C4-2B (cell line): ENCODE results near the gene TRIM39.
A peak's percentile ranks its signal among the peaks of the same experiment; 100 is the strongest.
"Not testable (repeated sequence)": the region's sequence is repeated elsewhere in the genome, so short reads cannot be mapped to it uniquely, and the experiment has no call there.

Source experiments
- H3K27ac ChIP-seq: fragments of 450-650 bp; 2 replicates; pipeline ENCODE4 v1.5.1; 2017
- ZFX ChIP-seq: fragments of 450-650 bp; IDR thresholded peaks from 2 replicates; pipeline ENCODE4 v1.6.1; 2017
- TF ChIP-seq, protein P1 (sequence below): fragments of 450-650 bp; conservative IDR thresholded peaks from 2 replicates; pipeline ENCODE4 v1.5.1; 2017; ENCODE audit warnings: mild to moderate bottlenecking

Gene TRIM39

DNA sequence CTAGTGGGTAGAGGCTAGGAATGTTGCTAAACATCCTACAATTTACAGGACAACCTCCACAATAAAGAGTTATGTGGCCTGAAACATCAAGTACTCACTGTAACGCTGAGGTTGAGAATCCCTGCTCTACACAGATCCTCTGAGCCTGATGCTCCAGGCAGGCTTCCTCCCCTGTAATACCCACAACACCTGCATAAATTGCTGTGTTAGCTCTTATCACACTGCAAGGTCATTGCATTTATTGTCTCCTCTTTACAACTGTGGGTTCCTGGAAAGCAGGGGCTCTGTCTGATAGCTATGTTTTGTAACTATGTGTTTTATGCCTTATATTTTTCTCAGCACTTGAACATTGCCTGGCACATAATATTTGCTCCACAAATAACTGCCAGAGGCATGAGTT is 29.8 kb downstream of the TRIM39 start:
- no peak for TF ChIP-seq ZFX
- TF ChIP-seq, protein P1, sequence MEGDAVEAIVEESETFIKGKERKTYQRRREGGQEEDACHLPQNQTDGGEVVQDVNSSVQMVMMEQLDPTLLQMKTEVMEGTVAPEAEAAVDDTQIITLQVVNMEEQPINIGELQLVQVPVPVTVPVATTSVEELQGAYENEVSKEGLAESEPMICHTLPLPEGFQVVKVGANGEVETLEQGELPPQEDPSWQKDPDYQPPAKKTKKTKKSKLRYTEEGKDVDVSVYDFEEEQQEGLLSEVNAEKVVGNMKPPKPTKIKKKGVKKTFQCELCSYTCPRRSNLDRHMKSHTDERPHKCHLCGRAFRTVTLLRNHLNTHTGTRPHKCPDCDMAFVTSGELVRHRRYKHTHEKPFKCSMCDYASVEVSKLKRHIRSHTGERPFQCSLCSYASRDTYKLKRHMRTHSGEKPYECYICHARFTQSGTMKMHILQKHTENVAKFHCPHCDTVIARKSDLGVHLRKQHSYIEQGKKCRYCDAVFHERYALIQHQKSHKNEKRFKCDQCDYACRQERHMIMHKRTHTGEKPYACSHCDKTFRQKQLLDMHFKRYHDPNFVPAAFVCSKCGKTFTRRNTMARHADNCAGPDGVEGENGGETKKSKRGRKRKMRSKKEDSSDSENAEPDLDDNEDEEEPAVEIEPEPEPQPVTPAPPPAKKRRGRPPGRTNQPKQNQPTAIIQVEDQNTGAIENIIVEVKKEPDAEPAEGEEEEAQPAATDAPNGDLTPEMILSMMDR, result no peak
- no peak overlapping the region for H3K27ac ChIP-seq

DNA sequence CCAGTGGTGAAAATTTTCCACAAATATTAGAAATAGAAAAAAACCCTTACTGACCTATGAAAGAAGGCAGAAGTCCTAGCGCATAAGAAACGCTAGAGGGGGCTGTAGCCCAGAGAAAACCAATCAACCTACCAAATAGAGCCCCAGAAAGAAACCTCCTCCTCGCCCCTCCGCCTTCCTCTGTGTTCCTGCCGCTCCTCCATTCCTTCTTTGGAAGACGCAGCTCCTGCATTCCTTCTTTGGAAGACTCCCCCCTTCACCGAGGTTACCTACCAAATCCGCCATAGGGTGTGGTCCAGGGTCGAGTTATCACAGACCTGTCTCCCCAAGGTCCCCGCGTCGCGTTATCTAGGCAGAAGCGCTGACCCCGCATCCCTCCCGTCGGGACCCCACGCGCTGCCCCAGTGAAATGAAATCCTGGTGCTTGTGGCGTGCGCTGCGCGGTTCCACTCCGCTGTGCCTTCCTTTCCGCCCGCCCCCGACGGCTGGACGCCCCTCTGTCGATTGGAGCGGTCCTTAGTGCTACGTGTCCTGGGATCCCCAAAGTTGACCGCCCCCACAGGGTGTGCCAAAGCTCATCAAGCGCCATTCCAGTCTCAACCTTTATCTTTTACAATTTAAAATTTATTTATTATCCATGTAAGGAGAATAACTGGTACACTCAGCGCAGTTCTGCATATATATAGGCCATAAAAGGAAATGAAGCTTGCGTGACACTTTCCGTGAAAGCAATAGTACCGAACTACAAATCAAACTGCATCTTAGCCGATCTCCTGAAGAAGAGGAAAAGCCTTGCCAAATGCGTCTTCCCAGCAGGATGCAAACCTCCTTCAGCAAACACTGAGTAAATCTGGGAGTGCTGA is 31.2 kb downstream of the TRIM39 start:
- no peak for TF ChIP-seq ZFX
- TF ChIP-seq, protein P1, result peak; percentile 85
- no peak overlapping the region for H3K27ac ChIP-seq

DNA sequence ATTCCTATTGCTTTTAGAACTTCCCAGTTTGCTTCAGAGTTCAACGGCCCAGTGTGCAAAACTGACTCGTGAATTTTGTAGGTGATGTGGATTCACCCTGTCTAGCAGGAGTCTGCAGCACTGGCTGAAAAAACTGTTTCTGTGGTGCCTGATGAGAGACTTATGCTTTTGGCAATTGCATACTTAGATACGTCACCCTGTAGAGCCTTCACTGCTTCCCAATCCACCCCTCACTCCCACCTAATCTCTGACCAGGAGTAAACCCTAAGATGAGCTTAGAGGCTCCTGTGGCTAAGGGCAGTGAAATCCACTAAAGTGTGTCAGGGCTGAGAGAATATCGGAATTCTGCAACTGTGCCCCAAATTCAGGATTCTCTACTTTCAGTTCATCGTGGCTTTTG is 32.5 kb downstream of the TRIM39 start:
- TF ChIP-seq ZFX, result no peak
- TF ChIP-seq, protein P1, result no peak
- H3K27ac ChIP-seq, result no peak overlapping the region

DNA sequence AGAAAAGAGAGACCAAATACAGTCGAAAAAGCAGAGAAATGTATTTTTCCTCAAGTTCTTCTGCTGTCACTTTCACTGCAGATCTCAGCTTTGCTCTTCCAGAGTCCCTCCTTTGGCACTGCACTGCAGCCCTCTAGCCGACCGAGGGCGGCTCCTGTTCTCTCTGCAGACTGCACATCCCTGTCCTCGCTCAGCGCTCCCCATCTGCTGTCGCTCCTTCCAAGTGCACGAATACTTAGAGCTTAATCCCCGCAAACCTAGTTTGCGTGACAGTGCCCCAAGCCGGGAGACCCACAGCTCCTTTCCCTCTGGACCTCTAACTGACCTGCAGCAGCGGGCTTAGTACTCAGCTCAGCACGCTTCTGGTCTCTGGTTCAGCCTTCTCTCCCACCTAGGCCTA is 33.4 kb downstream of the TRIM39 start:
- TF ChIP-seq, protein P1, result no peak
- no peak for TF ChIP-seq ZFX
- no peak overlapping the region for H3K27ac ChIP-seq

- H3K27ac ChIP-seq, result no peak overlapping the region
- no peak for TF ChIP-seq ZFX
- TF ChIP-seq, protein P1, result no peak
Observed at GRCh38 chr6:30361661-30362060, 34.9 kb downstream of the TRIM39 start.

DNA sequence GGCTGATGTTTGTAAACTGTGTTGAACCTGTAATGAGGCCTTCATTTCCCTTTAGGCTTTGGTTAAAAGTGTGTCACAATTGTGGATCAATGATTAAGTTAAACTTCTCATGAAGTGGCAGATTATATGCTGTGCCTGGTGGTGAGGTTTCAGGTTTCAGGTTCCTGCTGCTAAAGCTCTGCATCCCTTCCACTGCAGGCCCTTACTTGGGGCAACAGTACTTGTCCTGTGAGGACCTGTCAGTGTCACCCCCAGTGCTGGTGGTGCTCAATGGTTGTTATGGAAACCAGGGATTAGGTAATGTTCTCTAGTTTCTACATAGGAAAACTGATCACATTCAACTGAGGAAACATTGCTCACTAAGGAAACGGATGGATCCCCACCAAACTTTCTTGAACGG is 36.7 kb downstream of the TRIM39 start:
- TF ChIP-seq, protein P1, result no peak
- no peak for TF ChIP-seq ZFX
- no peak overlapping the region for H3K27ac ChIP-seq

- no peak overlapping the region for H3K27ac ChIP-seq
- no peak for TF ChIP-seq ZFX
- TF ChIP-seq, protein P1, result peak; percentile 33
Observed at GRCh38 chr6:30364591-30364990, 37.9 kb downstream of the TRIM39 start.

DNA sequence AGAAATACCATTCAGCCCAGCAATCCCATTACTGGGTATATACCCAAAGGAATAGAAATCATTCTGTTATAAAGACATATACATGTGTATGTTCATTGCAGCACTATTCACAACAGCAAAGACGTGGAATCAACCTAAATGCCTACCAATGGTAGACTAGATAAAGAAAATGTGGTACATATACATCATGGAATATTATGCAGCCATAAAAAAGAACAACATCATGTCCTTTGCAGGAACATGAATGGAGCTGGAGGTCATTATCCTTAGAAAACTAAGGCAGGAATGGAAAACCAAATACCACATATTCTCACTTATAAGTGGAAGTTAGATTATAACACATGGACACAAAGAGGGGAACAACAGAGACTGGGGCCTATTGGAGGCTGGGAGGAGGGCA is 42.6 kb downstream of the TRIM39 start:
- not testable (repeated sequence) for H3K27ac ChIP-seq
